SH-SY5Y (cell line): ENCODE measurements around the gene EARS2.

Source experiments
- GATA2 ChIP-seq: IDR thresholded peaks from 2 replicates; pipeline ENCODE4 v1.6.1; 2011; ENCODE audit warnings: mild to moderate bottlenecking, low read depth, low read length
- GATA3 ChIP-seq: IDR thresholded peaks from 2 replicates; pipeline ENCODE4 v1.6.1; 2011; ENCODE audit warnings: low read depth, mild to moderate bottlenecking, low read length, moderate library complexity

GRCh38 chr16:23538919-23539278, 18.3 kb downstream of the EARS2 start:
- TF ChIP-seq GATA3 (no peak), GATA2 (no peak)
